ENCODE measurements around the gene PDE2A. TPM values are rescaled to one million over a fixed set of nuclear protein-coding genes. Genes with fewer than 3 reads are reported as not detected.
A peak's percentile ranks its signal among the peaks of the same experiment; 100 is the strongest.

The PDE2A gene
- polyA plus RNA-seq, 1 donor (not counting 4 experiments of a cell fraction or from before 2014, with no cell fraction given) = 0.38 TPM

DNA sequence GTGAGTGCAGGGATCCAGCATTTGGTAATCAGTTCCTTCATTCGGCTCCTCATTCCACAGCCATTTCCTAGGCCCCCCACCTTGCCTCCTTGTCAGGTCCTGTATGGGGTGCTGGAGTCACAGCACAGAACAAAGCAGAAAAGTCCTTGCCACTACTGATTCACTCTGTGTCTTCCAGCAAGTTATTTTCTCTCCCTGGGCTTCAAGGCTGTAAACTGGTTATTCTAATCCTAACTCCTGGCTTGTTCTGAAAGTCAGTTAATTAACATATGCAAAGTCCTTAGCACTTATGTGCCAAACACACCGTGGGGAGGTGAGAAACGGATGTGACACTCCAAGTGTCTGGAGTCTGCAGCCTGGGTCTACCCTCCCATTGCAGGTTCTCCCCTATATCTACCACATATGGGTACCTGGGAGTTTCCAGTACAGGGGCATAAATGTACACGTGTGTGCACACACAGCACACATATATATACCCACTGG, 30.6 kb upstream of the PDE2A start:
- no peak overlapping the region for H3K4me3 ChIP-seq (ENCODE audit: control insufficient read depth in 2 of 3, extremely low read depth in 1 of 3, insufficient read depth in 2 of 3, low read depth in 1 of 3, low read length in 3 of 3)
- H3K9ac ChIP-seq (ENCODE audit: control insufficient read depth, extremely low read depth, insufficient read depth, low read length) = no peak overlapping the region
- no peak overlapping the region for H2AFZ ChIP-seq (ENCODE audit: control insufficient read depth, low read length)
- peaks cover 7% of the 10 kb centered on the region for H3K4me1 ChIP-seq (ENCODE audit: control insufficient read depth, extremely low read depth, insufficient read depth, low read length)
- H3K9me3 ChIP-seq (ENCODE audit: control insufficient read depth, low read depth, low read length) = no peaks in the 10 kb centered on the region
- H3K9me1 ChIP-seq (ENCODE audit: control insufficient read depth, extremely low read depth, insufficient read depth, low read length) = peaks cover 1% of the 10 kb centered on the region
- H3K27me3 ChIP-seq (ENCODE audit: control insufficient read depth, extremely low read depth, insufficient read depth, low read length) = no peaks in the 10 kb centered on the region
- no peak for TF ChIP-seq EZH2 (IDR thresholded peaks at IDR 0.05; ENCODE audit: low read length)
- TF ChIP-seq, protein P1, sequence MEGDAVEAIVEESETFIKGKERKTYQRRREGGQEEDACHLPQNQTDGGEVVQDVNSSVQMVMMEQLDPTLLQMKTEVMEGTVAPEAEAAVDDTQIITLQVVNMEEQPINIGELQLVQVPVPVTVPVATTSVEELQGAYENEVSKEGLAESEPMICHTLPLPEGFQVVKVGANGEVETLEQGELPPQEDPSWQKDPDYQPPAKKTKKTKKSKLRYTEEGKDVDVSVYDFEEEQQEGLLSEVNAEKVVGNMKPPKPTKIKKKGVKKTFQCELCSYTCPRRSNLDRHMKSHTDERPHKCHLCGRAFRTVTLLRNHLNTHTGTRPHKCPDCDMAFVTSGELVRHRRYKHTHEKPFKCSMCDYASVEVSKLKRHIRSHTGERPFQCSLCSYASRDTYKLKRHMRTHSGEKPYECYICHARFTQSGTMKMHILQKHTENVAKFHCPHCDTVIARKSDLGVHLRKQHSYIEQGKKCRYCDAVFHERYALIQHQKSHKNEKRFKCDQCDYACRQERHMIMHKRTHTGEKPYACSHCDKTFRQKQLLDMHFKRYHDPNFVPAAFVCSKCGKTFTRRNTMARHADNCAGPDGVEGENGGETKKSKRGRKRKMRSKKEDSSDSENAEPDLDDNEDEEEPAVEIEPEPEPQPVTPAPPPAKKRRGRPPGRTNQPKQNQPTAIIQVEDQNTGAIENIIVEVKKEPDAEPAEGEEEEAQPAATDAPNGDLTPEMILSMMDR (optimal IDR thresholded peaks at IDR 0.05 in 1 of 3, IDR thresholded peaks at IDR 0.05 in 1 of 3, conservative IDR thresholded peaks at IDR 0.05 in 1 of 3; ENCODE audit: extremely low read depth in 1 of 3, insufficient read depth in 2 of 3, low read length in 3 of 3) = no peak
- dilution Hi-C loops (cut with MboI; ENCODE audit: extremely low pct_ligation_motif_present, low sequenced_read_pairs) = no loop called here
- no peak overlapping the region for H3K27ac ChIP-seq (ENCODE audit: control insufficient read depth, insufficient read depth, low read length)
- H3K36me3 ChIP-seq (ENCODE audit: control insufficient read depth in 2 of 2, extremely low read depth in 1 of 2, insufficient read depth in 2 of 2, low read length in 2 of 2) = peaks cover 40 to 46% of the 10 kb centered on the region in 2 experiments
- peaks cover 5% of the 10 kb centered on the region for H4K20me1 ChIP-seq (ENCODE audit: control insufficient read depth, extremely low read depth, insufficient read depth, low read length)
- FAIRE-seq = no peak
- no peak overlapping the region for H3K4me2 ChIP-seq (ENCODE audit: control insufficient read depth, extremely low read depth, insufficient read depth, low read depth, low read length)
- no peaks in the 10 kb centered on the region for H3K79me2 ChIP-seq (ENCODE audit: control insufficient read depth, insufficient read depth, low read length)
- no peak for DNase-seq (ENCODE audit: low read depth, low spot score)

DNA sequence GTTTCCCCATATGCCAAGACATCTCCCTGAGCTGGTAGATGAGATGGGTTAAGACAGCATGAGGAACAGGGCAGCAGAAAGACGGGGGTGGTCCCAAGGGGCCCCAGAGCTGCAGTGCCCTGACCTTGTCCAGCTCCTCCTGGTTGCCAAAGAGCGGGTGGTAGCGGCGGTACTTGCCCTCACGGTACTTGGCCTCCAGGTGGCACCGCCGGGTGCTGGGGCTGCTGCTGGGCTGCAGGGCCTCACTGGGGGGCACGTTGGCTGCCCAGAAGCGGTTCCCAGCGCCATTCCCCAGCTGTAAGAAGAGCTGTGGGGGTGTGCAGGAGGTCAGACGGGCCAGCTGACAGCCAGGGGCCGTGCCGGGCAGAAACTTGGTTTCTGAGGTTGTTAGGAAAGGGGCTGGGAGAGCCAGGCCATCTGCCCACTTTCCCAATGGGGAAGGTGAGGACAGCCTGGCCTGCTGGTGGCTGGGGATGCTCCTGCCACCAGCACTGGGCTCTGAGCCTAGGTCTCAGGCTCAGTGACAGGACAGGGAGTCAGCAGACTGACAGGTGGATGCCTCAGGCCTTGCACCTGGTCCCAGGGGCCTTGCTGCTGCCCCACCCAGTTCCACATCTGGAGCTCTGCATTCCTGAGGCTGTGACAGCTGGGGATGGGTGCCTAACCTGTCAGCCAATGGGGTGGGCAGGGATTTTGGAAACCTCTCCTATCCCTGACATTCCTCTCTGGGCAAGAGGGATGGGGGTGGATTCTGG, 30.0 kb upstream of the PDE2A start:
- no peak overlapping the region for H3K4me3 ChIP-seq (ENCODE audit: control insufficient read depth in 2 of 3, extremely low read depth in 1 of 3, insufficient read depth in 2 of 3, low read depth in 1 of 3, low read length in 3 of 3)
- no peak for FAIRE-seq
- peaks cover 5% of the 10 kb centered on the region for H4K20me1 ChIP-seq (ENCODE audit: control insufficient read depth, extremely low read depth, insufficient read depth, low read length)
- no peak overlapping the region for H3K4me2 ChIP-seq (ENCODE audit: control insufficient read depth, extremely low read depth, insufficient read depth, low read depth, low read length)
- peaks cover 8% of the 10 kb centered on the region for H3K4me1 ChIP-seq (ENCODE audit: control insufficient read depth, extremely low read depth, insufficient read depth, low read length)
- H3K9me1 ChIP-seq (ENCODE audit: control insufficient read depth, extremely low read depth, insufficient read depth, low read length) = peaks cover 2% of the 10 kb centered on the region
- no peaks in the 10 kb centered on the region for H3K9me3 ChIP-seq (ENCODE audit: control insufficient read depth, low read depth, low read length)
- no peak overlapping the region for H3K9ac ChIP-seq (ENCODE audit: control insufficient read depth, extremely low read depth, insufficient read depth, low read length)
- H3K27me3 ChIP-seq (ENCODE audit: control insufficient read depth, extremely low read depth, insufficient read depth, low read length) = no peaks in the 10 kb centered on the region
- peaks cover 36 to 50% of the 10 kb centered on the region in 2 experiments for H3K36me3 ChIP-seq (ENCODE audit: control insufficient read depth in 2 of 2, extremely low read depth in 1 of 2, insufficient read depth in 2 of 2, low read length in 2 of 2)
- no peak for DNase-seq (ENCODE audit: low read depth, low spot score)
- H2AFZ ChIP-seq (ENCODE audit: control insufficient read depth, low read length) = no peak overlapping the region
- TF ChIP-seq, protein P1 (optimal IDR thresholded peaks at IDR 0.05 in 1 of 3, IDR thresholded peaks at IDR 0.05 in 1 of 3, conservative IDR thresholded peaks at IDR 0.05 in 1 of 3; ENCODE audit: extremely low read depth in 1 of 3, insufficient read depth in 2 of 3, low read length in 3 of 3) = peak; percentile 10 to 36 (median 25)
- no peak for TF ChIP-seq EZH2 (IDR thresholded peaks at IDR 0.05; ENCODE audit: low read length)
- H3K79me2 ChIP-seq (ENCODE audit: control insufficient read depth, insufficient read depth, low read length) = no peaks in the 10 kb centered on the region
- dilution Hi-C loops (cut with MboI; ENCODE audit: extremely low pct_ligation_motif_present, low sequenced_read_pairs) = no loop called here
- H3K27ac ChIP-seq (ENCODE audit: control insufficient read depth, insufficient read depth, low read length) = no peak overlapping the region
